Skeletal muscle tissue (tissue), 4 donors: ENCODE data around the gene NOTCH2NLA. TPM values are rescaled to one million over a fixed set of nuclear protein-coding genes. Genes with fewer than 3 reads are reported as not detected.
"Not testable (repeated sequence)": the region's sequence is repeated elsewhere in the genome, so short reads cannot be mapped to it uniquely, and the experiment has no call there.

Experiments
- H3K27ac ChIP-seq: one replicate; pipeline ENCODE4 v1.7.0; 2013; ENCODE audit warnings: mild to moderate bottlenecking, low read depth, low read length, inconsistent platforms
- H3K27me3 ChIP-seq, 3 donors: one replicate each; pipeline ENCODE4 v1.7.0; 2013; ENCODE audit warnings: low read length in 3 of 3; ENCODE audit not compliant: control insufficient read depth in 3 of 3, insufficient read depth in 3 of 3
- H3K36me3 ChIP-seq, 3 donors: one replicate each; pipeline ENCODE4 v1.7.0; 2013; ENCODE audit warnings: low read length in 3 of 3; ENCODE audit not compliant: control insufficient read depth in 3 of 3, insufficient read depth in 3 of 3
- H3K4me1 ChIP-seq, 3 donors: one replicate each; pipeline ENCODE4 v1.7.0; 2013; ENCODE audit warnings: low read length in 3 of 3, mild to moderate bottlenecking in 3 of 3; ENCODE audit not compliant: control insufficient read depth in 3 of 3, insufficient read depth in 3 of 3
- H3K4me3 ChIP-seq, 3 donors: one replicate each; pipeline ENCODE4 v1.7.0; 2013; ENCODE audit warnings: low read length in 3 of 3
- H3K9ac ChIP-seq, 3 donors: one replicate each; pipeline ENCODE4 v1.7.0; 2013; ENCODE audit warnings: low read length in 3 of 3, mild to moderate bottlenecking in 3 of 3, moderate library complexity in 2 of 3, low read depth in 1 of 3
- H3K9me3 ChIP-seq, 3 donors: one replicate each; pipeline ENCODE4 v1.7.0; 2013; ENCODE audit warnings: low read length in 3 of 3; ENCODE audit not compliant: control insufficient read depth in 3 of 3
- total RNA-seq: library from RNA; depleted of rRNA; stranded (reverse); fragments of >200 nt; gene quantifications from one replicate; pipeline ENCODE4 v1.2.3, GENCODE V29; 2014
- donor health status: Osteomylitis.

NOTCH2NLA gene
- total RNA-seq, result 40.7 TPM

- not testable (repeated sequence) for H3K4me1 ChIP-seq, H3K9me3 ChIP-seq, H3K36me3 ChIP-seq, H3K27me3 ChIP-seq
- peak within 1 kb of the TSS; percentile 51 for H3K27ac ChIP-seq
- H3K9ac ChIP-seq, result peak within 1 kb of the TSS in 2 of 3 donors; percentile 23 to 62
- peak within 1 kb of the TSS in 2 of 3 donors; percentile 49 to 58 for H3K4me3 ChIP-seq
These were observed at the start of gene NOTCH2NLA for GRCh38 chr1:146228710-146229477. TSS of gene NOTCH2NLA (minus strand) at chr1:146229021. CDS start at chr1:146189337, 39,684 bp downstream.

- H3K4me3 ChIP-seq, H3K27ac ChIP-seq, H3K9ac ChIP-seq, H3K9me3 ChIP-seq, H3K36me3 ChIP-seq, H3K27me3 ChIP-seq, H3K4me1 ChIP-seq: not testable (repeated sequence)
These were observed 49.5 kb upstream of the NOTCH2NLA start for GRCh38 chr1:146278346-146278745.

- not testable (repeated sequence) for H3K27me3 ChIP-seq, H3K4me3 ChIP-seq, H3K36me3 ChIP-seq, H3K4me1 ChIP-seq, H3K9ac ChIP-seq, H3K27ac ChIP-seq, H3K9me3 ChIP-seq
These were observed 48.3 kb upstream of the NOTCH2NLA start for GRCh38 chr1:146277087-146277486.

GRCh38 chr1:146274083-146274482 lies 45.3 kb upstream of the NOTCH2NLA start:
- H3K27ac ChIP-seq, H3K9me3 ChIP-seq, H3K4me3 ChIP-seq, H3K9ac ChIP-seq, H3K4me1 ChIP-seq, H3K27me3 ChIP-seq, H3K36me3 ChIP-seq: not testable (repeated sequence)

GRCh38 chr1:146273194-146273593 lies 44.4 kb upstream of the NOTCH2NLA start:
- not testable (repeated sequence) for H3K27me3 ChIP-seq, H3K27ac ChIP-seq, H3K9me3 ChIP-seq, H3K4me3 ChIP-seq, H3K4me1 ChIP-seq, H3K36me3 ChIP-seq, H3K9ac ChIP-seq

- H3K9ac ChIP-seq, H3K27ac ChIP-seq, H3K27me3 ChIP-seq, H3K4me1 ChIP-seq, H3K9me3 ChIP-seq, H3K4me3 ChIP-seq, H3K36me3 ChIP-seq: not testable (repeated sequence)
These were observed 43.9 kb upstream of the NOTCH2NLA start for GRCh38 chr1:146272734-146273133.

- H3K9ac ChIP-seq, H3K27ac ChIP-seq, H3K9me3 ChIP-seq, H3K4me1 ChIP-seq, H3K4me3 ChIP-seq, H3K36me3 ChIP-seq, H3K27me3 ChIP-seq: not testable (repeated sequence)
These were observed 43.2 kb upstream of the NOTCH2NLA start for GRCh38 chr1:146271977-146272376.

GRCh38 chr1:146270129-146270528 lies 41.3 kb upstream of the NOTCH2NLA start:
- H3K27ac ChIP-seq, H3K27me3 ChIP-seq, H3K36me3 ChIP-seq, H3K4me3 ChIP-seq, H3K9ac ChIP-seq, H3K9me3 ChIP-seq, H3K4me1 ChIP-seq: not testable (repeated sequence)

- not testable (repeated sequence) for H3K9me3 ChIP-seq, H3K9ac ChIP-seq, H3K27ac ChIP-seq, H3K4me3 ChIP-seq, H3K36me3 ChIP-seq, H3K27me3 ChIP-seq, H3K4me1 ChIP-seq
These were observed 37.4 kb upstream of the NOTCH2NLA start for GRCh38 chr1:146266179-146266748.

- not testable (repeated sequence) for H3K27ac ChIP-seq, H3K9ac ChIP-seq, H3K9me3 ChIP-seq, H3K36me3 ChIP-seq, H3K4me3 ChIP-seq, H3K27me3 ChIP-seq, H3K4me1 ChIP-seq
These were observed 35.9 kb upstream of the NOTCH2NLA start for GRCh38 chr1:146264761-146265160.
